DMS79 (cell line): ENCODE results near the gene TAPBP.
"Not testable (repeated sequence)": the region's sequence is repeated elsewhere in the genome, so short reads cannot be mapped to it uniquely, and the experiment has no call there.

Experiments
- DNase-seq: peaks from one replicate; lab custom pipeline; 2025; lab: John Stamatoyannopoulos, UW

The TAPBP gene

DNA sequence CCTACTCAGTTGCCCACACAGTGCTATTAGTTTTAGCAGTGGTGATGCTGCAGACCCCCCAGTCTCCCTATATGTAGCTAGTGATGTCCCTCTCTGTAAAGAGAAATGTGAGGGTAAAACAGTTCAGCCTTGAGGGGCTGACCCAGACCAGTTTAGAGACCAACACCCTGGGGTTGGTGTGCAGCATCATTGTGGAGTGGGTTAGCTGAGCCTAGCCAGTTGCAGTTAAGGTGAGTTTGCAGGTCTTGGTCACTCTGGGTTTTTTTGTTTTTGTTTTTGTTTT is 37.4 kb downstream of the TAPBP start:
- DNase-seq, result no peak

DNA sequence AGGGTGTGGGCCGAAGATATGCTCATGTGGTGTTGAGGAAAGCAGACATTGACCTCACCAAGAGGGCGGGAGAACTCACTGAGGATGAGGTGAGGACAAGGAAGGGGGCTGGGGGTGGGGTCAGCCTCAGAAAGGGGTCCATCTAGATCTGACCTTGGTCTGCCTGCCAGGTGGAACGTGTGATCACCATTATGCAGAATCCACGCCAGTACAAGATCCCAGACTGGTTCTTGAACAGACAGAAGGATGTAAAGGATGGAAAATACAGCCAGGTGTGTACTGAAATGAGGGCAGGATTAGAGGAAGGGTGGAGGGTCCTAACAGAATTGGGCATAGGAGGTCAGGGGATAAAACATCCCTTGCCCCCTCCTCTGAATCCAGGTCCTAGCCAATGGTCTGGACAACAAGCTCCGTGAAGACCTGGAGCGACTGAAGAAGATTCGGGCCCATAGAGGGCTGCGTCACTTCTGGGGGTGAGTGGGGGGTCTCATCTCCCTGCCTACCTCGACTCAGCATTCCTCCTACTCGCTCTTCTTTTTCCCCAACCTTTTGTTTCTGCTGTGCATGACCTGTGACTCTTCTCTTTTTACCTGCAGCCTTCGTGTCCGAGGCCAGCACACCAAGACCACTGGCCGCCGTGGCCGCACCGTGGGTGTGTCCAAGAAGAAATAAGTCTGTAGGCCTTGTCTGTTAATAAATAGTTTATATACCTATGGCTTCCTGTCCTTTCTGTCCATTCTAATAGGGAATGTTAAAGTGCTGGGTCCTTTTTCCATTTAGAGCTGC is 37.9 kb downstream of the TAPBP start:
- not testable (repeated sequence) for DNase-seq

DNA sequence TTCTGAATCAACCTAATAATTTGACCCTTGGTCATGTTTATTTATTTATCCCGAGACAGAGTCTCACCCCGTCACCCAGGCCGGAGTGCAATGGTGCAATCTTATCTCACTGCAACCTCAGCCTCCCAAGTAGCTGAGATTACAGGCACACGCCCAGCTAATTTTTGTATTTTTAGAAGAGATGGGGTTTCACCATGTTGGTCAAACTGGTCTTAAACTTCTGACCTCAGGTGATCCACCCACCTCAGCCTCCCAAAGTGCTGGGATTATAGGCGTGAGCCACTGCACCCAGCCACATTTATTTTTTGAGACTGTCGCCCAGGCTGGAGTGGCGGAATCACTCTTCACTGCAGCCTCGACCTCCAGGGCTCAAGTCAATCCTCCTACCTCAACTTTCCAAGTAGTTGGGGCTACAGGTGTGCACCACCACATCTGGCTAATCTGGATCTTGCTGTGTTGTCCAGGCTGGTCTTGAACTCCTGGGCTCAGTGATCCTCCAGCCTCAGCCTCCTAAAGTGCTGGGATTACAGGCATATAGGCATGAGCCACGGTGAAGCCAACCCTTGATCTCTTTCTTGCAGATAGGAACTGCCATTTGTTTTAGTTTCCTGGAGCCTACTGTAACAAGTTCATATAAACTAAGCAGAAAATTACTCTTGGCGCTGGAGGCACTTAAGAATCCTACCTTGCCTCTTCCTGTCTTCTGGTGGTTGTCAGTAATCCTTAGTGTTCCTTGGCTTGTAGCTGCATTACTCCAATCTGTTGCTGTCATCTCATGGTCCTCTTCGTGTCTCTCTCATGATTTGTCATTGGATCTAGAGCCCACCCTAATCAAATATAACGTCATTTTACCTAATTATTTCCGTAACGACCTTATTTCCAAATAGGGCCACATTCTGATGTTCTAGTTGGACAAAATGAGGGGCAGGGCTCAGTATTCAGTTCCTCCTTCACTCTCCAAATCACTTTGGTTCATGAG is 39.7 kb downstream of the TAPBP start:
- DNase-seq, result no peak

DNA sequence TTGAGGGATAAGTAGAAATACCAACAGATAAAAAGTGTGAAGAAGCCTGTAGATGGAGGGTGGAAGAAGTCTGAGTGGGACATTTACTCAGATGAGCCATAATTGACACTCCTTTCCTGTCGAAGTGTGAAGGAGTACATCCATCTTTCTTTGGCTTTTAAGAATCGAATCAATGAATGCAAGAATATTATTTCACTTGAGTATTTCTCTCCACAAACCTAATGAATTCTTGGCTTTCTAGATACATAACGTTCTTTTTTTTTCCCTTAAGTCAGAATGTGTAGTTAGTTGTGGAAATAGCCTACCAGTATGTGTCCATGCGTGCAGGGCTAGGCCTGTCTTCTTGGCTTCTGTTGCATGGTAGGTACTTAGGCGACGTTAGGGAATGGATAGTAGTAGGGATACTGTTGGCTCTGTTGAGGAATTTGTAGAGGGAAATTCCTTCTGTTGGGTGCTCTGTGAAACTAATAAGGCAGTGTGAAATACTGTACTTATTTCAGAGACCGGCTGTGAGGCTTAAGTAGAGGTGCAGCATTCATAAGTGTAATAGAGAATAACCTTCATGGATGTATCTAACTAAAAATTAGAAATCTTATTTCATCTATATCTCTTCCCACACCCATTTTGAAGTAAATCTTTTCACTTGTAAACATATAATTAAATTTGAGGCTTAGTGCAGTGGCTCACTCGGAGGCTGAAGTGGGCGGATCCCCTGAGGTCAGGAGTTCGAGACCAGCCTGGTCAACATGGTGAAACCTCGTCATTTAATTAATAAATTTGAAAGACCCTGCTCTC is 40.6 kb downstream of the TAPBP start:
- no peak for DNase-seq

DNA sequence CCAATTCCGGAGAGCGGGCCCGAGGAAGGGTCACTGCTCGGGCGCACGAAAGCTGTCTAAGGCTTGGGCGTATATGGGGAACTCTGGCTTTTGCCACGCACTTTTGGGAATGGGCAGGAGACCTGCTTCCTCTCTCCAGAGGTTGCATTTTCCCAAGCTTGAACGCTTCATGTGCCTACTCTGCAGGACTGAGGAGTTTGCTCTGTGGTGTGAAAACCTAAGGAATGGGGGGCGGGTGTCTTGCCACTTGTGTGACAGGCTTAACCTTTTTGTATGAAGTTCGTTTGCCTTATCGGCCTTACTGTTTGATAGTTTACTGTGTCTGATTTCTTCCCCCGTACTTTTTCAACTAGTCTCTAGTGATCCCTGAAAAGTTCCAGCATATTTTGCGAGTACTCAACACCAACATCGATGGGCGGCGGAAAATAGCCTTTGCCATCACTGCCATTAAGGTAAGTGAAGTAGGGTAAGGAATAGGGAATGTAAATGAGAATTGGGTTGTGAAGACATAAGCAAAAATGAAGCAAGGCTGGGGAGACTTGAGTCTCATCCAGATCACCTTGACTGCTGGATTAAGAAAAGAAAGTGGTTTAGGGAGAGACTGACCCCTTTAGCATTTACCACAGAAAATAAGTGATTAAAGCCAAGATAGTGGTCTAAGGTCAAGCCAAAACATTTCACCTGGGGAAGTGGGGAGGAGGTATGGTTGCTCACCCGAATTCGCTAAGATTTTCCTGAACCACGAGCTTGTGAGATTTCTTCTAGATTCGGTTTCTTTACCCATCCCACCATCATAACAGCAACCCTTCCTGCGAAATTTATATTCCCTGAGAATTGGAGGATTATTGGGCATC is 41.4 kb downstream of the TAPBP start:
- no peak for DNase-seq

DNA sequence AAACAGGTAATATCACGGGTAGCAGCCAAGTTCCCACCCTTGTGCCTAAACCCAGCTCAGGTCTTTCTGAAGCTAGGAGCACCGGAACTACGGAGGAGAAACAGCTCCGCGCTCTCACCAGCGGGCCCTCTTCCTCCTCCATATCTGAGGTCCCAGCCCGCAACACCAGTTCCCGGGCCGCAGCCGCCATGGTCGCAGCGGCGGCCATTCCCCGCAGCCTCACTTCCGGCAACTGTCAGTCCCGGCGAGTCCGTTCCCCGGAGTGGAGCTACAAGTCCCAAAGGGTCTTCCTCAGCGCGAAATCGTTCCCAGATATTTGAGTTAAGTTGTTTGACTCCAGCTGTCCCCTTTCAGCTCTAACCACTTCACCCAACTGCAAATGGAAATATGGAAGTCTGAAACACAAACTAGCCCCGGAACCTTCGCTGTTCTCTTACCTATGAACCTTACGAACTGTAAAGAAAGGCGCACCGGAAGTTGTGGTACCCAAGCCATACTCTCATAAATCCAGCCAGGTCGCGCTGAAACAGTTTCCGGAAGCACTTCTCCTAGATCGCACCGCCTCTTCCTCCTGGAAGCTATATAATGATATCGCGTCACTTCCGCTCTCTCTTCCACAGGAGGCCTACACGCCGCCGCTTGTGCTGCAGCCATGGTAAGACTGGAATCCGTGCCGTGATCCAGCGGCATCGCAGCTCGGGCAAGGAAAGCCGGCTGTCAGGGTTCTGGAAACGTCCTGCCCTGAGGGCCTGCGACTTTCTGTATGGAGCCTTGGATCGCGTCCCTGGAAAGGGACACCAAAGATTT is 42.2 kb downstream of the TAPBP start, which contains the start of the genes RPS18 and VPS52:
Gene RPS18 (plus strand): TSS at position 608 of the 807 bp plus-strand sequence. CDS start 45 bp downstream, at position 653.
Gene VPS52 (minus strand): TSS at position 409 of the 807 bp plus-strand sequence. CDS start 201 bp downstream, at position 208.
- DNase-seq, result peak; percentile 95

DNA sequence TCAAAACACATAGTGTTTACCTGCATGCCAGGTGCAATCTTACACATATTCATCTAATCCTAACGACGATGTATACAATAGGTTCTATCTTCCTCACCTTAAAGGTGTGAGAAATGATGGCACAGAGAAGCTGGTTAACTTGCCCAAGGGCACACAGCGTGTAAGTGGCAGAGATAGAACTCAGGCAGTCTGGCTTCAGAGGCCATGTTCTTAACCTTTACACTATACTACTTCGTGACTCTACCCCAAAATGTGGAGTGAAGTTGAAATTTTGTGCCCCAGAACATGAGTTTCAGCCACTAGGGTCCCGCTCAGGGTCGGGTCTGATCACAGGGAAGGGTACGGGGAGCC is 42.8 kb downstream of the TAPBP start:
- DNase-seq, result peak; percentile 27

DNA sequence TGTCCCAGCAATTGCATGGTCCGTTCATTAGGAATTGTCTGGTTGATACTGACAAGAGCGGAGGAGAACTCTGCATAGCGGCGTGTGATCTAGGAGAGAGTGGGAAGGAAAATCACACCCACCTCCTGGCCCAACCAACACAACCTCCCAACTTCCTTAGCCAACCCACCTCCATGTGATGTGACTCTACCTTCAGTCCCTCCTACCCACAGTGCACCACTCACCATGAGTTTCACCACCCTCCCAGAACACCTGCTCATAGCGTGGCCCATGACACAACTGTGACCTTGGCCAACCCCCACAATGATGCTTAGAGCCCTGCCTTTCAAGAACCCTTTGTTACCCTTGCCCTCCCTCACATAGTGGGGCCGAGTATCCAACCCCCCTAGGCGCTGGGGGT is 49.9 kb downstream of the TAPBP start:
- DNase-seq, result no peak

DNA sequence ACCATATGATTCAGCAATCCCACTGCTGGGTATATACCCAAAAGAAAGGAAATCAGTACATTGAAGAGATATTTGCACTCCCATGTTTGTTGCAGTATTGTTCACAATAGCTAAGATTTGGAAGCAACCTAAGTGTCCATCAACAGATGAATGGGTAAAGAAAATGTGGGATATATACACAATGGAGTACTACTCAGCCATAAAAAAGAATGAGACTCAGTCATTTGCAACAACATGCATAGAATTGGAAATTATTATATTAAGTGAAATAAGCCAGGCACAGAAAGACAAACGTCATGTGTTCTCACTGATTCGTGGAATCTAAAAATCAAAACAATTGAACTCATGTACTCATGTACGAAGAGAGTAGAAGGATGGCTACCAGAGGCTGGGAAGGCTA is 51.4 kb downstream of the TAPBP start:
- not testable (repeated sequence) for DNase-seq

DNA sequence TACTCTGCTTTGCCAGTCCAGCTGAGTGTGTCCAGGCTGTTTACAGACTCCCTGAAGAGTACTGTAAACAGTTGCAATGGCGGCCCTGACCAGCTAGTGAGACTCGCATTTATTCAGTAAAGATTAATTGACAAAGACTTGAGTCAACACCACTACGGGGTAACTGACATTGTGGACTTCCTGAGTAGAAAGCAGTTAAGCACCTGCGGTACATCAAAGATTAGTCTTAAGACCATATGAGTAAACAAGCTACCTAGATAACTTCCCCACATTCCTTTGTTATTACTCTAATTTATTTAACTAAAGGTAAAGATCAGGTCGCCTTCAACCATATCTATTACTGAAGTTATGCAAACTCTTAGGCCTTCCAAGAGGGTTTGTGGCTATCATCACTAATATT is 54.8 kb downstream of the TAPBP start:
- DNase-seq, result no peak

DNA sequence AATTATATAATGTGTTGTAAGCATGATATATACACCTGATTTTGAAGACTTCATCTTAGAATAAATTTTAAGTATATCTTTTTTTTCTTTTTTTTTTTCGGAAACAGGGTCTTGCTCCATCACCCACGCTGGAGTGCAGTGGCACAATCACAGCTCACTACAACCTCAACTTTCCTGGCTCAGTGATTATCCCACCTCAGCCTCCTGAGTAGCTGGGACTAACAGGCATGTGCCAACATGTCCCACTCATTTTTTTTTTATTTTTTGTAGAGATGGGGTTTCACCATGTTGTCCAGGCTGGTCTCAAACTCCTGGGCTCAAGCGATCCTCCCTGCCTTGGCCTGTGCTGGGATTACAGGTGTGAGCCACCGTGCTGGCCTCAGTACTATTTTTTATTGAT is 59.3 kb downstream of the TAPBP start:
- DNase-seq, result no peak

DNA sequence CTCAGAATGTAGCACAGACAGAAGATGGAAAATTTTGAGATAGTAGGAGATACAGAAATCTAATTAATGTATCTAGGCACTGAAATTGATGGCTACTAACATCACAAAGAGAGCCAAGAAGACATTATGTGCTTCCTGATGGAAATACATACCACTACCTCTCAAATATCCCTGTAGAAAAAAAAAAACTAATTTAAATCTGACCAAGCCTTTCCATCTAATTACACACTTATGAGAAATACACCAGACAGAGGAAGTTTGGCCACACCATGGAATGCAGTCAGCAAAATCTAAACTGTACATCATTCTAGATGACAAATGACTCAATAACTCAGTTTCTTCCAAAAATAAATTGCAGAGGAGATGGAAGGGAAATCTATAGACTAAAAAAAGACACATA is 61.1 kb downstream of the TAPBP start:
- DNase-seq, result no peak

DNA sequence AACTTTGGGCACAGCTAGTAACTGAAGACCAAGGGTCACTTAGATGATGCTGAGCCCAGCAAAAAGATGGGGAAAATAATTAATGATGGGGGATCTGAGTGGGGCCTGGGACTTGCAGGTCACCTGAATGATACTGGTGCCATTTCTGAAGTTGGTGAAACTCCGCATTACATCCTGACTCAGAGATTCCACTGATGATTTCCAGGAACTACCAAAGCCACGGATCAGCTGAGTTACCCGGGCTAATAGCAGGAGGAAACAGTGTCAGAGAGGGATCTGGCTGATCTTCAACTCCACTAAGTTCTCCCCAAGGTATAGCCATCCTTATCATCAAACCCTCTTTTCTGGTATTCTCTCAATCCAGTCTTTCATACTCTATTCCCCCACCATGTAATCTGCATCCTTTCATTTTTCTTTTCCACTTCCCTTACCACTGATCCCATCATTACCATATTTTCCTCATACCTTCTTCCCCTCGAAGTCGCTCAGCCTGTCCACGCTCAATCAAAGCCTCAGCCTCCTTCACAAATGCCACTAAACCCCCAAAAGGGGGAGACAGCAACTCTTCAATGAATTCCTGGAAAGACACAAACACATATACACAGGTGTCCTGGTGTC is 62.4 kb downstream of the TAPBP start:
- no peak for DNase-seq

DNA sequence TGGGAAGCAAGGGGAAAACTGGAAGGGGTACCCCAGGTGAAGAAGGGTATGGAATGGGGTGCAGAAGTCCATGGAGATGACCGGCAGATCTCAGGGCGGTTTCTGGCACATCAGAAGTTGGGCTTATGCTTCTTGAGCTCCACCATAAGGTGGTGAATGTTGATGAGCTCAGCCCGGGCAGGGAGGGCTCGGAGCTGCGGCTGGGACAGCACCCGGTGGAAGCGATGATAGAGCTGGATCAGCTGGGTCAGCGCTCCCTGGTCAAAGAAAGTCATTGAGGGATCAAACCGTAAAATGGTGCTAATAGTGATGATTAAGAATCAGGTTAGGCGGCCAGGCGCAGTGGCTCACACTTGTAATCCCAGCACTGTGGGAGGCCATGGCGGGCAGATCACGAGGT is 63.1 kb downstream of the TAPBP start:
- DNase-seq, result no peak

DNA sequence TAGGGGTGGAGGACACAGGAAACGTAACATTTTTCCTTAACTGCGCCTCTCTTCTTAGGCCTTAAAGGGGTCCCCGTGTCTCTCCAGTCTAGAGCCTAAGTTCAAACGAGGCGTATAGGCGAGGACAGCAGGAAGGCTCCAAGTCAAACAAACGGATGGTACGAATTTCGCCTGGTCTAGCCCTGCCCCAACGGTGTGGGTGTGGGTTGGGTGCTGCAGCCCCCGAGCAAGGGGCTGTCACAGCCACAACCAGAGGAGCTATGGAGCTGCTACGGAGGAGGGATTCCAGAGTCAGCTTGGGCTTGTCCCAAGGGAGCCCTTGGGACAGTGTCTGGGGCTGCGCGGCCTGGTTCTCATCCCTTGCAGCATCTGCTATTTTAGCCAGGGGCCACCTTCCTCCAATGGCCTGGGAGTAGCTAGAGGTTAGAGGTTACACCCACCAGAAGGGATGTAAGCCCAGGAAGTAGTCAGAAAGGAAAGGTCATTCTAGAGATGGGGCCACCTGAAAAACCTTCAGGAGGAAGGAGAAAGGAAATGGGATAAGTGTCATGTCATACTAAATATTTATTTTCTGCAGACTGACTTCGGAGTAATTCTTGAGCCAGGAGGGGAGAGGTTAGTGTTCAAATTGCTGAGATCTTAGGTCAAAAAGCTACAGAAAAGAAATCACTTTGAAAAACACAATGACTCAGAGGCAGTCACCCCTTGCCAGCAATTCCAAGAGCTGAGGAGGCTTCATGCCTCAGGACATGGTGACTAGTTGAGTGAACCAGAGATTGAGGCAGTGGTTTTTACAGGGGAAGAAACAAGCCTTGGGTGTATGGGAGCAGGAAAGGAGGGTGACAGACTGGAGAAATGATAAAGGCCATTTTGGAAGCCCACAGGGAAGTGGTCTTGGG is 63.9 kb downstream of the TAPBP start:
- DNase-seq, result no peak
